ENCODE data around the gene SLC2A6.

DNA sequence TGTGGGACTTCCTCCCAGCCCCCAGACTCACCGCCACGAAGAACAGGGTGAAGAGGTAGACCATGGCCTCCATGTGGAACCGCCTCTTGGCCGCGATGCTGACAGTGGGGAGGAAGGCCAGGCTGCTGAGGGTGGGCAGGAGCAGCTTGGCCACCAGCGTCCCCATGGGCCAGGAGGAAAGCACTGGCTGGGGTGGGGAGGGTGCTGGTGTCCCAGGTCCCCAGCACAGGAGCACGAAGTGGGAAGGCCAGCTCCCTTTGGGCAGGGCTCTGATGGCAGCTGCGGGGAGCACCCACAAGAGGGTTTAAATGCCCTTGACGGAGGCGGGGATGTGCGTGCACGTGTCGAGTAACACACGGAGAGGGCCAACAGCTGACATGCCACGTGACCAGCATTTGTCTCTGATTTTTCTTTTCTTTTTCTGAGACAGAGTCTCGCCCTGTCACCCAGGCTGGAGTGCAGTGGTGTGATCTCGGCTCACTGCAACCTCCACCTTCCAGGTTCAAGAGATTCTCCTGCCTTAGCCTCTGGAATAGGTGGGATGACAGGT, 45.9 kb upstream of the SLC2A6 start, which contains the start of gene MYMK:
- TF ChIP-seq, protein P1, sequence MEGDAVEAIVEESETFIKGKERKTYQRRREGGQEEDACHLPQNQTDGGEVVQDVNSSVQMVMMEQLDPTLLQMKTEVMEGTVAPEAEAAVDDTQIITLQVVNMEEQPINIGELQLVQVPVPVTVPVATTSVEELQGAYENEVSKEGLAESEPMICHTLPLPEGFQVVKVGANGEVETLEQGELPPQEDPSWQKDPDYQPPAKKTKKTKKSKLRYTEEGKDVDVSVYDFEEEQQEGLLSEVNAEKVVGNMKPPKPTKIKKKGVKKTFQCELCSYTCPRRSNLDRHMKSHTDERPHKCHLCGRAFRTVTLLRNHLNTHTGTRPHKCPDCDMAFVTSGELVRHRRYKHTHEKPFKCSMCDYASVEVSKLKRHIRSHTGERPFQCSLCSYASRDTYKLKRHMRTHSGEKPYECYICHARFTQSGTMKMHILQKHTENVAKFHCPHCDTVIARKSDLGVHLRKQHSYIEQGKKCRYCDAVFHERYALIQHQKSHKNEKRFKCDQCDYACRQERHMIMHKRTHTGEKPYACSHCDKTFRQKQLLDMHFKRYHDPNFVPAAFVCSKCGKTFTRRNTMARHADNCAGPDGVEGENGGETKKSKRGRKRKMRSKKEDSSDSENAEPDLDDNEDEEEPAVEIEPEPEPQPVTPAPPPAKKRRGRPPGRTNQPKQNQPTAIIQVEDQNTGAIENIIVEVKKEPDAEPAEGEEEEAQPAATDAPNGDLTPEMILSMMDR (IDR thresholded peaks at IDR 0.05 in 4 of 5, conservative IDR thresholded peaks at IDR 0.05 in 1 of 5) = no peak
- no peak for TF ChIP-seq POLR2A (IDR thresholded peaks at IDR 0.05)
